NCI-H82 treated with DMSO at 0.1 percent for 48 hours (cell line): ENCODE data around the gene POLA1.
"Not testable (repeated sequence)": the region's sequence is repeated elsewhere in the genome, so short reads cannot be mapped to it uniquely, and the experiment has no call there.

ENCODE experiments used
- DNase-seq: peaks from one replicate; lab custom pipeline; 2025; ENCODE audit not compliant: unreplicated experiment; lab: John Stamatoyannopoulos, UW

POLA1 gene

GRCh38 chrX:24863779-24864178, 170.1 kb downstream of the POLA1 start:
- not testable (repeated sequence) for DNase-seq

- DNase-seq = no peak
These were observed 176.4 kb downstream of the POLA1 start for GRCh38 chrX:24870143-24870542.

GRCh38 chrX:24874604-24875247, 181.0 kb downstream of the POLA1 start:
- no peak for DNase-seq

- DNase-seq = no peak
These were observed 183.0 kb downstream of the POLA1 start for GRCh38 chrX:24876530-24877287.

- no peak for DNase-seq
These were observed 183.6 kb downstream of the POLA1 start for GRCh38 chrX:24877288-24877664.

GRCh38 chrX:24877854-24878650, 184.3 kb downstream of the POLA1 start:
- DNase-seq = no peak

GRCh38 chrX:24879679-24880078, 186.0 kb downstream of the POLA1 start:
- no peak for DNase-seq

- no peak for DNase-seq
These were observed 193.2 kb downstream of the POLA1 start for GRCh38 chrX:24886916-24887315.

- DNase-seq = no peak
These were observed 197.0 kb downstream of the POLA1 start for GRCh38 chrX:24890677-24891076.

GRCh38 chrX:24899391-24899790, 205.7 kb downstream of the POLA1 start:
- DNase-seq = no peak

GRCh38 chrX:24900234-24900633, 206.5 kb downstream of the POLA1 start:
- no peak for DNase-seq

GRCh38 chrX:24902806-24903205, 209.1 kb downstream of the POLA1 start:
- no peak for DNase-seq

- DNase-seq = no peak
These were observed 225.0 kb downstream of the POLA1 start for GRCh38 chrX:24918715-24919114.

GRCh38 chrX:24920769-24921168, 227.1 kb downstream of the POLA1 start:
- DNase-seq = no peak

- no peak for DNase-seq
These were observed 231.7 kb downstream of the POLA1 start for GRCh38 chrX:24925430-24925829.

GRCh38 chrX:24927372-24927771, 233.7 kb downstream of the POLA1 start:
- no peak for DNase-seq

GRCh38 chrX:24928114-24928513, 234.4 kb downstream of the POLA1 start:
- no peak for DNase-seq

GRCh38 chrX:24934279-24934678, 240.6 kb downstream of the POLA1 start:
- no peak for DNase-seq

- no peak for DNase-seq
These were observed 251.3 kb downstream of the POLA1 start for GRCh38 chrX:24945009-24945408.

- no peak for DNase-seq
These were observed 252.7 kb downstream of the POLA1 start for GRCh38 chrX:24946369-24946768.

- no peak for DNase-seq
These were observed 261.0 kb downstream of the POLA1 start for GRCh38 chrX:24954732-24955131.

- no peak for DNase-seq
These were observed 261.7 kb downstream of the POLA1 start for GRCh38 chrX:24955372-24955930.
